ENCODE measurements around the gene SLC25A44.

Gene SLC25A44, protein sequence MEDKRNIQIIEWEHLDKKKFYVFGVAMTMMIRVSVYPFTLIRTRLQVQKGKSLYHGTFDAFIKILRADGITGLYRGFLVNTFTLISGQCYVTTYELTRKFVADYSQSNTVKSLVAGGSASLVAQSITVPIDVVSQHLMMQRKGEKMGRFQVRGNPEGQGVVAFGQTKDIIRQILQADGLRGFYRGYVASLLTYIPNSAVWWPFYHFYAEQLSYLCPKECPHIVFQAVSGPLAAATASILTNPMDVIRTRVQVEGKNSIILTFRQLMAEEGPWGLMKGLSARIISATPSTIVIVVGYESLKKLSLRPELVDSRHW

DNA sequence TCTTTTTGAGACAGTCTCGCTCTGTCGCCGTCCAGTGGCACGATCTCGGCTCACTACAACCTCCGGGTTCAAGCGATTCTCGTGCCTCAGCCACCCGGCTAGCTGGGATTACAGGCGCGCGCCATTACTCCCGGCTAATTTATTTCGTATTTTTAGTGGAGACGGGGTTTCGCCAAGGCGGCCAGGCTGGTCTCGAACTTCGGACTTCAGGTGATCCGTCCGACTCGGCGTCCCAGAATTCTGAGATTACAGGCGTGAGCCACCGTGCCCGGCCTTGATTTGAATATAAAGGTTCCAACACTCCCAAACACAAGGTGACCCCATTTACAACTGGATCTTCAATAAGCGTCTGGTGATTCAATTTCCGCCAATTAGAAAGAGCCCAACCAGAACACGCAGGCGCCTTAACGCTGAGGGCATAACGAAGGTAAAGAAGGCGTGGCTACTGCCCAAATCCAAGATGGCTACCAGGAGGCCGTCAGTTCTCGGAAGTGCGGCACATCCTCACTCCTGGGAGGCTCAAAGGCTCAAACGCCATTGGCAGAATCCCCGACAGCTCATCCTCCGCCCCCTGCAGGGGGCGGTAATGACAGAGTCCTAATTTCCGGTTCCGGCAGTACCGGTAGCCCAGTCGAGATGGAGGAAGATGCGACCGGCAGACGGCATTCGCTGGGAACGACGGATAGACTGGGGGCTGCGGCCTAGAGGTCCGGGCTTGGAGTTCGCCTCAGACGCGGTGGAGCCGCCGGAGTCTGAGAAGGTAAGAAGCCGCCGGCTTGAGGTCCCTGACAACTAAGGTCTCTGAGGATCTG is at the start of gene SLC25A44:
TSS of gene SLC25A44 (plus strand) at position 617 of the 812 bp plus-strand sequence. CDS start 5,744 bp downstream, outside the sequence.
- peak; percentile 100 for DNase-seq (ENCODE audit: low read depth, low spot score)
- peaks cover 16% of the 10 kb centered on the region for H3K9me3 ChIP-seq (ENCODE audit: insufficient read depth, low read length)
- peak within 1 kb of the TSS; percentile 83 for H3K4me3 ChIP-seq (ENCODE audit: insufficient read length, low read depth)
- no peaks in the 10 kb centered on the region for H3K4me1 ChIP-seq (ENCODE audit: insufficient read depth, insufficient read length)
- no peaks in the 10 kb centered on the region for H3K27me3 ChIP-seq (ENCODE audit: insufficient read depth, insufficient read length)
- H3K36me3 ChIP-seq (ENCODE audit: insufficient read depth, insufficient read length, low read length), result peaks cover 30% of the 10 kb centered on the region
- H3K9ac ChIP-seq (ENCODE audit: insufficient read length, low read depth), result peak within 1 kb of the TSS; percentile 86
- TF ChIP-seq SUZ12 (IDR thresholded peaks at IDR 0.05; ENCODE audit: extremely low read depth, insufficient read depth, insufficient read length), result no peak
- peak; percentile 99 for TF ChIP-seq YY1 (IDR thresholded peaks at IDR 0.05; ENCODE audit: insufficient read depth, insufficient read length)
- no peak for TF ChIP-seq ZNF274 (IDR thresholded peaks at IDR 0.05; ENCODE audit: low read depth, low read length)

DNA sequence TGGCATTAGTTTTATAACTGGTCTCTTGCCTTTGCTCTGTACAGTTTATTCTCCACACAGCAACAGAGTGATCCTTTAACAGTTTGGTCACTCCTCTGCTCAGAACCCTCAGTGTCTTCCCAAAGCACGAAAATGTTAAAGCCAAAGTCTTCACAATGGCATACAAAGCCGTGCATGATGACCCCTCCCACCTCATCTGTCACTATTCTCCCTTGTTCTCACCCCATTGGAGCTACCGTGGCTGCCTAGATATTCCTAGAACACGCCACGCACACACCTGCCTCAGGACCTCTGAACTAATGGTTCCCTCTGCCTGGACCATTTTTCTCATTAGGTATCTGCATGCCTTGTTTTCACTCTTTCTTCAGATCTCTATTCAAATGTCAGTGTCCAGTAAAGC is 49.2 kb upstream of the SLC25A44 start:
- peaks cover 41% of the 10 kb centered on the region for H3K4me1 ChIP-seq (ENCODE audit: insufficient read depth, insufficient read length)
- H3K9ac ChIP-seq (ENCODE audit: insufficient read length, low read depth), result peak overlapping the region; percentile 12
- H3K9me3 ChIP-seq (ENCODE audit: insufficient read depth, low read length), result no peaks in the 10 kb centered on the region
- DNase-seq (ENCODE audit: low read depth, low spot score), result no peak
- no peaks in the 10 kb centered on the region for H3K27me3 ChIP-seq (ENCODE audit: insufficient read depth, insufficient read length)
- H3K4me3 ChIP-seq (ENCODE audit: insufficient read length, low read depth), result no peak overlapping the region
- TF ChIP-seq SUZ12 (IDR thresholded peaks at IDR 0.05; ENCODE audit: extremely low read depth, insufficient read depth, insufficient read length) (no peak), YY1 (IDR thresholded peaks at IDR 0.05; ENCODE audit: insufficient read depth, insufficient read length) (no peak), ZNF274 (IDR thresholded peaks at IDR 0.05; ENCODE audit: low read depth, low read length) (no peak)
- peaks cover 20% of the 10 kb centered on the region for H3K36me3 ChIP-seq (ENCODE audit: insufficient read depth, insufficient read length, low read length)

DNA sequence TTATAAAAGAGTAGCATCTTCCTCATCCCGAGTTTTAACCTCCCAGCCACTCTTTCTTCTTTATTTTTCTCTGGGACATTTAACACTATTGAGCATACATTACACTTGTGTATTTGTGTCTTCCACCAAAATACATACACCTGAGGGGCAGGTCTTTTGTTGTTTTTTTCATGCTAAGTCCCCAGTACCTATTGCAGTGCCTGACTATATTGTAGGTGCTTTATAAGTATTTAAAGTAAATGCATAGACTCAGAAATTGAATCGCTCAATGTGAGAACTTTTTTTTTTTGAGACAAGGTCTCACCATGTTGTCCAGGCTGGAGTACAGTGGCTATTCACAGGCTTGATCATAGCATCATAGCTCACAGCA is 48.3 kb upstream of the SLC25A44 start:
- no peak for TF ChIP-seq ZNF274 (IDR thresholded peaks at IDR 0.05; ENCODE audit: low read depth, low read length)
- no peak for TF ChIP-seq SUZ12 (IDR thresholded peaks at IDR 0.05; ENCODE audit: extremely low read depth, insufficient read depth, insufficient read length)
- TF ChIP-seq YY1 (IDR thresholded peaks at IDR 0.05; ENCODE audit: insufficient read depth, insufficient read length), result no peak
- no peak overlapping the region for H3K4me3 ChIP-seq (ENCODE audit: insufficient read length, low read depth)
- peaks cover 42% of the 10 kb centered on the region for H3K4me1 ChIP-seq (ENCODE audit: insufficient read depth, insufficient read length)
- DNase-seq (ENCODE audit: low read depth, low spot score), result no peak
- no peaks in the 10 kb centered on the region for H3K27me3 ChIP-seq (ENCODE audit: insufficient read depth, insufficient read length)
- peak overlapping the region; percentile 37 for H3K9ac ChIP-seq (ENCODE audit: insufficient read length, low read depth)
- peaks cover 11% of the 10 kb centered on the region for H3K36me3 ChIP-seq (ENCODE audit: insufficient read depth, insufficient read length, low read length)
- no peaks in the 10 kb centered on the region for H3K9me3 ChIP-seq (ENCODE audit: insufficient read depth, low read length)

DNA sequence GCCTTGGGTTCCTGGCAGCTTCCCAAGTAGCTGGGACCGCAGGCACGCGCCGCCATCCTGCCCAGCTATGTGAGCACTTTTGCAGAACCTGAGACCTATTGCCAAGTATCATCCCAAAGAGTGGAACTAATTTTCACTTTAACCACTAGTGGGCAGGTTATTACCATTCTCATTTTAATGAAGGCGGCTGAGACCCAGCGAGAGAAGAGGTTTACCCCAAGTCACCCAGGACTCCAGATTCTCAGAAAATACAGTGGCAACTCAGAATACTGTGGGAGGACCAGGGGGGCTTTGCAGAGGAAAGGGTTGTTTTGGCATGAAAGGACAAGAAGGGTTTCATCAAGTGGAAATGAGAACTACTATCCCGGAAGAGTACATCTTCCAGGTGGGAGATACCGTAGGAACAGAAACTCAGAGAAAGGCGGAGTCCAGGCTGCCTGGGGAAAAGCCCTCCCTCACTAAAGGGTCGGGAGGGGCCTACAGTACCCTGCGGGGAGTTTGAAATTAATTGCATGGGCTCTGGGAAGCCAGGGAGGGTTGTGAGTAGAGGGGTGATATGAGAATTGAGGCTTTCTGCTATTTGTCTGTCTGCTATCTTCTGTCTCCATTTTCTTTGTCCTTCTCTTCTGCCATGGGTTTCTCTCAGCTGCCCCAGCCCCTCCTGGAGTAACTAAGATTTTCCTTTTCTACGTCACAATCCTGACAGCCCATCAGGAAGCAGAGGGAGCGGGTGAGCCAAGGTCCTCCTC is 47.7 kb upstream of the SLC25A44 start:
- H3K9me3 ChIP-seq (ENCODE audit: insufficient read depth, low read length), result no peaks in the 10 kb centered on the region
- H3K36me3 ChIP-seq (ENCODE audit: insufficient read depth, insufficient read length, low read length), result peaks cover 5% of the 10 kb centered on the region
- DNase-seq (ENCODE audit: low read depth, low spot score), result no peak
- peaks cover 42% of the 10 kb centered on the region for H3K4me1 ChIP-seq (ENCODE audit: insufficient read depth, insufficient read length)
- H3K4me3 ChIP-seq (ENCODE audit: insufficient read length, low read depth), result no peak overlapping the region
- TF ChIP-seq SUZ12 (IDR thresholded peaks at IDR 0.05; ENCODE audit: extremely low read depth, insufficient read depth, insufficient read length) (no peak), ZNF274 (IDR thresholded peaks at IDR 0.05; ENCODE audit: low read depth, low read length) (no peak), YY1 (IDR thresholded peaks at IDR 0.05; ENCODE audit: insufficient read depth, insufficient read length) (no peak)
- peak overlapping the region; percentile 57 for H3K9ac ChIP-seq (ENCODE audit: insufficient read length, low read depth)
- H3K27me3 ChIP-seq (ENCODE audit: insufficient read depth, insufficient read length), result no peaks in the 10 kb centered on the region

DNA sequence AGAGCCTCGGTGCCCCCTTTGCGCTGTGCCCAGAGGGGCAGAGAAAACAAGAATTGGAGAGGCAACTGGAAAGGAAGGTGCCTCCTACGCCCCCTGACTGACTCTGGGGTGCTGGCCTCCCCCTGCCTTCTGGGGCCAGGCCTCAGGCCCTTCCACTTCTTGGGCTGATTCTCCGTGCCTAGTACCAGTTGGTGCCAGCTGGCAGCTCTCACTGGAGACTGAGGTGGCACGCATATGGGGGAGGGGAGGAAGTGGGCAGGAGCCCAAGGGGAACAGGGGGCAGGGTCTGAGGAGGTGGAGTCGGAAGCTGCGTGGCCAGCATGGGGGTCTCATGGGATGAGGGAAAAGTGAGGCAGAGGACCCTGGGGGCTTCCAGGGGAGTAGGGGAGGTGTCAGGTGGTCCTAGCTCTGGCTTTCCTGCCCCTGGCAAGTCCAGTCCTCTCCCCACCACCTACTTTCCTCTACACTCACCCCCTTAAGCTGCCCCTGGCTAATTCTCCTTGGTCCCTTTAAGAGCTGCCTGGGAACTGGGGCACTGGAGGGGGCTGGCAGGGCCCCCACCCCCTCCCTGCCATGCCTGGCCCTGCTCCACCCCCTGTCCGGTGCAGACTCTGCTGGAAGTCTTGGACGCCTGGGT is 47.0 kb upstream of the SLC25A44 start:
- Histone ChIP-seq H3K4me3 (ENCODE audit: insufficient read length, low read depth) (no peak overlapping the region), H3K9ac (ENCODE audit: insufficient read length, low read depth) (peak overlapping the region; percentile 57), H3K36me3 (ENCODE audit: insufficient read depth, insufficient read length, low read length) (no peaks in the 10 kb centered on the region), H3K4me1 (ENCODE audit: insufficient read depth, insufficient read length) (peaks cover 40% of the 10 kb centered on the region), H3K9me3 (ENCODE audit: insufficient read depth, low read length) (no peaks in the 10 kb centered on the region), H3K27me3 (ENCODE audit: insufficient read depth, insufficient read length) (no peaks in the 10 kb centered on the region)
- no peak for DNase-seq (ENCODE audit: low read depth, low spot score)
- TF ChIP-seq ZNF274 (IDR thresholded peaks at IDR 0.05; ENCODE audit: low read depth, low read length), result no peak
- no peak for TF ChIP-seq YY1 (IDR thresholded peaks at IDR 0.05; ENCODE audit: insufficient read depth, insufficient read length)
- no peak for TF ChIP-seq SUZ12 (IDR thresholded peaks at IDR 0.05; ENCODE audit: extremely low read depth, insufficient read depth, insufficient read length)

DNA sequence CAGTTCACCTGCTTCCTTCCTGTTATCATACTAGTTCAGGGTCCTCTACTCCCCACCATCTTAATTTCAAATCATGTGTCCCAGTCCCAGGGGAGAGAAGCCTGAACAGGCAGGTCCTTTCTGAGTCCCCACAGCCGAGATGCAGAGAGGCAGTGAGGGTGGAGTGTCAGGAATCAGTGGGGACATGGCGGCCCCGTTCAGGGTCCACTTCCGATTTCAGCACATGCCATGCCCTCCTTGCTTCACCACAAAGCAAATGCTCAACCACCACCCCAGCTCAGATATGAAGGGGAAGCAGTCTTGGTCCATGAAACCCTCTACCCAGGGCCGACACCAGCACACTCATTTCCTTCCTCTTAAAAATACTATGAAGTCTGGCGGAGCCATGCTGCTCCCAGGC is 45.7 kb upstream of the SLC25A44 start:
- Histone ChIP-seq H3K36me3 (ENCODE audit: insufficient read depth, insufficient read length, low read length) (no peaks in the 10 kb centered on the region), H3K9ac (ENCODE audit: insufficient read length, low read depth) (no peak overlapping the region), H3K4me3 (ENCODE audit: insufficient read length, low read depth) (no peak overlapping the region), H3K27me3 (ENCODE audit: insufficient read depth, insufficient read length) (no peaks in the 10 kb centered on the region), H3K4me1 (ENCODE audit: insufficient read depth, insufficient read length) (peaks cover 46% of the 10 kb centered on the region), H3K9me3 (ENCODE audit: insufficient read depth, low read length) (no peaks in the 10 kb centered on the region)
- no peak for DNase-seq (ENCODE audit: low read depth, low spot score)
- TF ChIP-seq ZNF274 (IDR thresholded peaks at IDR 0.05; ENCODE audit: low read depth, low read length) (no peak), SUZ12 (IDR thresholded peaks at IDR 0.05; ENCODE audit: extremely low read depth, insufficient read depth, insufficient read length) (no peak), YY1 (IDR thresholded peaks at IDR 0.05; ENCODE audit: insufficient read depth, insufficient read length) (no peak)
